Trophoblast cell (in vitro differentiated cells and primary cell): ENCODE data around the gene HLA-DRB1.
"Not testable (repeated sequence)": the region's sequence is repeated elsewhere in the genome, so short reads cannot be mapped to it uniquely, and the experiment has no call there.

ENCODE experiments used
- DNase-seq, 2 donors: peaks; one replicate each; pipeline ENCODE4 v3.0.0-alpha.2; 2016
- H2AFZ ChIP-seq: 2 replicates; pipeline ENCODE4 v1.6.1; 2013; ENCODE audit warnings: low read length, moderate library complexity, mild to moderate bottlenecking; ENCODE audit not compliant: insufficient read depth, poor library complexity
- H2AK5ac ChIP-seq: 2 replicates; pipeline ENCODE4 v1.6.1; 2013; ENCODE audit warnings: mild to moderate bottlenecking, low read length
- H2BK120ac ChIP-seq: 2 replicates; pipeline ENCODE4 v1.6.1; 2013; ENCODE audit warnings: low read length, mild to moderate bottlenecking, moderate library complexity; ENCODE audit not compliant: insufficient read depth, poor library complexity
- H2BK12ac ChIP-seq: 2 replicates; pipeline ENCODE4 v1.6.1; 2013; ENCODE audit warnings: mild to moderate bottlenecking, low read length, moderate library complexity
- H2BK5ac ChIP-seq: 2 replicates; pipeline ENCODE4 v1.6.1; 2013; ENCODE audit warnings: low read length, low read depth, moderate library complexity, mild to moderate bottlenecking; ENCODE audit not compliant: poor library complexity
- H3K14ac ChIP-seq: 2 replicates; pipeline ENCODE4 v1.6.1; 2013; ENCODE audit warnings: mild to moderate bottlenecking, low read length
- H3K18ac ChIP-seq: 2 replicates; pipeline ENCODE4 v1.6.1; 2013; ENCODE audit warnings: mild to moderate bottlenecking, low read length
- H3K23ac ChIP-seq: 2 replicates; pipeline ENCODE4 v1.6.1; 2013; ENCODE audit warnings: low read length
- H3K27ac ChIP-seq: 2 replicates; pipeline ENCODE4 v1.5.1; 2013; ENCODE audit warnings: low read depth, mild to moderate bottlenecking, inconsistent platforms, low read length, moderate library complexity
- H3K27me3 ChIP-seq: 2 replicates; pipeline ENCODE4 v1.6.1; 2013; ENCODE audit warnings: inconsistent platforms, mild to moderate bottlenecking, low read length, moderate library complexity; ENCODE audit not compliant: insufficient read depth
- H3K36me3 ChIP-seq, 2 experiments: 1 replicate in 1 of 2; 2 replicates in 1 of 2; pipeline ENCODE4 v1.6.1; 2013; ENCODE audit warnings: low read length in 2 of 2, mild to moderate bottlenecking in 2 of 2, moderate library complexity in 1 of 2; ENCODE audit not compliant: insufficient read depth in 2 of 2, control insufficient read depth in 1 of 2
- H3K4ac ChIP-seq: 2 replicates; pipeline ENCODE4 v1.6.1; 2013; ENCODE audit warnings: low read depth, mild to moderate bottlenecking, low read length, moderate library complexity
- H3K4me1 ChIP-seq, 2 experiments: 1 replicate in 1 of 2; 2 replicates in 1 of 2; pipeline ENCODE4 v1.6.1; 2013; ENCODE audit warnings: low read length in 2 of 2, mild to moderate bottlenecking in 2 of 2, moderate library complexity in 1 of 2; ENCODE audit not compliant: insufficient read depth in 2 of 2, control insufficient read depth in 1 of 2
- H3K4me2 ChIP-seq: 2 replicates; pipeline ENCODE4 v1.6.1; 2013; ENCODE audit warnings: inconsistent platforms, mild to moderate bottlenecking, low read length, moderate library complexity
- H3K4me3 ChIP-seq: 2 replicates; pipeline ENCODE4 v1.5.1; 2013; ENCODE audit warnings: mild to moderate bottlenecking, low read depth, low read length, inconsistent platforms
- H3K79me1 ChIP-seq: one replicate; pipeline ENCODE4 v1.6.1; 2013; ENCODE audit warnings: low read length
- H3K79me2 ChIP-seq: 2 replicates; pipeline ENCODE4 v1.6.1; 2013; ENCODE audit warnings: low read length, mild to moderate bottlenecking; ENCODE audit not compliant: control insufficient read depth, insufficient read depth, poor library complexity
- H3K9ac ChIP-seq: 2 replicates; pipeline ENCODE4 v1.6.1; 2013; ENCODE audit warnings: mild to moderate bottlenecking, low read length
- H3K9me3 ChIP-seq: 2 replicates; pipeline ENCODE4 v1.6.1; 2013; ENCODE audit warnings: low read depth, mild to moderate bottlenecking, control low read depth, inconsistent platforms, low read length; ENCODE audit not compliant: insufficient read depth
- H4K12ac ChIP-seq: 2 replicates; pipeline ENCODE4 v1.6.1; 2013; ENCODE audit warnings: low read depth, mild to moderate bottlenecking, low read length, moderate library complexity
- H4K8ac ChIP-seq: 2 replicates; pipeline ENCODE4 v1.6.1; 2013; ENCODE audit warnings: low read depth, mild to moderate bottlenecking, low read length, moderate library complexity
- H4K91ac ChIP-seq: one replicate; pipeline ENCODE4 v1.6.1; 2013; ENCODE audit warnings: low read depth, mild to moderate bottlenecking, low read length, moderate library complexity
- WGBS: extraction: QIAGEN DNeasy Blood & Tissue Kit; methylation state at CpG from one replicate; pipeline ENCODE4 v1.1.7; 2013; ENCODE audit warnings: missing lambda C conversion rate; ENCODE audit not compliant: insufficient read length, insufficient coverage; ENCODE audit errors: extremely low coverage; 5-methylcytosine and 5-hydroxymethylcytosine counted together

HLA-DRB1 gene

GRCh38 chr6:32635526-32636123 is 46.0 kb upstream of the HLA-DRB1 start:
- H2AK5ac ChIP-seq: no peak overlapping the region
- no peak overlapping the region for H3K9ac ChIP-seq
- H3K14ac ChIP-seq: no peak overlapping the region
- H2AFZ ChIP-seq: no peak overlapping the region
- H2BK5ac ChIP-seq: no peak overlapping the region
- WGBS: no CpG with 5 or more reads among the region's 2 CpGs
- H4K8ac ChIP-seq: no peak overlapping the region
- H4K12ac ChIP-seq: no peak overlapping the region
- H3K18ac ChIP-seq: no peak overlapping the region
- no peak overlapping the region for H3K27ac ChIP-seq
- no peak overlapping the region for H2BK120ac ChIP-seq
- peak in 1 of 2 donors; percentile 38 for DNase-seq
- H3K27me3 ChIP-seq: no peaks in the 10 kb centered on the region
- no peak overlapping the region for H3K23ac ChIP-seq
- no peak overlapping the region for H3K4me3 ChIP-seq
- H3K79me2 ChIP-seq: no peaks in the 10 kb centered on the region
- no peaks in the 10 kb centered on the region for H3K79me1 ChIP-seq
- no peaks in the 10 kb centered on the region for H3K36me3 ChIP-seq
- H3K9me3 ChIP-seq: no peaks in the 10 kb centered on the region
- no peak overlapping the region for H2BK12ac ChIP-seq
- H3K4me2 ChIP-seq: no peak overlapping the region
- H3K4me1 ChIP-seq: no peaks in the 10 kb centered on the region
- no peak overlapping the region for H3K4ac ChIP-seq
- H4K91ac ChIP-seq: no peak overlapping the region

GRCh38 chr6:32629793-32630192 is 40.1 kb upstream of the HLA-DRB1 start:
- H4K91ac ChIP-seq: not testable (repeated sequence)

GRCh38 chr6:32627831-32628230 is 38.2 kb upstream of the HLA-DRB1 start:
- no peaks in the 10 kb centered on the region for H3K79me2 ChIP-seq
- WGBS: no CpG with 5 or more reads among the region's 3 CpGs
- H4K8ac ChIP-seq: no peak overlapping the region
- no peak overlapping the region for H2AK5ac ChIP-seq
- no peak overlapping the region for H3K23ac ChIP-seq
- no peak overlapping the region for H4K12ac ChIP-seq
- H3K4me3 ChIP-seq: no peak overlapping the region
- no peak overlapping the region for H2AFZ ChIP-seq
- H3K27me3 ChIP-seq: no peaks in the 10 kb centered on the region
- no peak overlapping the region for H3K9ac ChIP-seq
- no peak overlapping the region for H3K14ac ChIP-seq
- no peak overlapping the region for H2BK12ac ChIP-seq
- no peaks in the 10 kb centered on the region for H3K36me3 ChIP-seq
- H2BK120ac ChIP-seq: no peak overlapping the region
- H3K79me1 ChIP-seq: no peaks in the 10 kb centered on the region
- H3K4me2 ChIP-seq: no peak overlapping the region
- H3K4me1 ChIP-seq: no peaks in the 10 kb centered on the region
- DNase-seq: peak in 1 of 2 donors; percentile 47
- H3K9me3 ChIP-seq: no peaks in the 10 kb centered on the region
- H2BK5ac ChIP-seq: no peak overlapping the region
- H3K4ac ChIP-seq: no peak overlapping the region
- H3K27ac ChIP-seq: no peak overlapping the region
- no peak overlapping the region for H3K18ac ChIP-seq
- H4K91ac ChIP-seq: no peak overlapping the region

More at GRCh38 chr6:32629793-32630192, 40.1 kb upstream of the HLA-DRB1 start:
- no CpG with 5 or more reads among the region's 13 CpGs for WGBS
- H2BK12ac ChIP-seq, H3K79me1 ChIP-seq, H3K36me3 ChIP-seq, H3K9ac ChIP-seq, H3K79me2 ChIP-seq, H4K12ac ChIP-seq, H2BK5ac ChIP-seq, H3K4me1 ChIP-seq, H2AK5ac ChIP-seq, H3K4ac ChIP-seq, H3K9me3 ChIP-seq, H3K4me3 ChIP-seq, DNase-seq, H3K4me2 ChIP-seq, H3K23ac ChIP-seq, H2AFZ ChIP-seq, H3K27ac ChIP-seq, H3K14ac ChIP-seq, H3K27me3 ChIP-seq, H3K18ac ChIP-seq, H2BK120ac ChIP-seq, H4K8ac ChIP-seq: not testable (repeated sequence)

GRCh38 chr6:32627249-32627648 is 37.6 kb upstream of the HLA-DRB1 start:
- Histone ChIP-seq H2AK5ac (no peak overlapping the region), H4K12ac (no peak overlapping the region), H3K4me2 (no peak overlapping the region), H3K23ac (no peak overlapping the region), H2BK5ac (no peak overlapping the region), H3K4ac (no peak overlapping the region), H3K27me3 (no peaks in the 10 kb centered on the region), H3K4me1 (no peaks in the 10 kb centered on the region), H3K79me1 (no peaks in the 10 kb centered on the region), H4K91ac (no peak overlapping the region), H3K79me2 (no peaks in the 10 kb centered on the region), H3K18ac (no peak overlapping the region), H4K8ac (no peak overlapping the region), H3K9me3 (no peaks in the 10 kb centered on the region), H3K36me3 (no peaks in the 10 kb centered on the region), H2BK120ac (no peak overlapping the region), H3K14ac (no peak overlapping the region), H3K9ac (no peak overlapping the region), H2AFZ (no peak overlapping the region), H2BK12ac (no peak overlapping the region), H3K27ac (no peak overlapping the region), H3K4me3 (no peak overlapping the region)
- no peak for DNase-seq
- no CpG with 5 or more reads among the region's 3 CpGs for WGBS
